GM12878 (cell line): Measurements from ENCODE around the gene FOXA1. TPM values are rescaled to one million over a fixed set of nuclear protein-coding genes. Genes with fewer than 3 reads are reported as not detected.

ENCODE experiments used
- MEF2A ChIP-seq: IDR thresholded peaks from 2 replicates; pipeline ENCODE4 v1.6.1; 2011; ENCODE audit warnings: low read depth, mild to moderate bottlenecking, low read length, moderate library complexity; ENCODE audit not compliant: insufficient read depth
- NR2F1 ChIP-seq: fragments of 450-650 bp; conservative IDR thresholded peaks from 2 replicates; pipeline ENCODE4 v1.6.1; 2017; ENCODE audit warnings: mild to moderate bottlenecking
- NRF1 ChIP-seq: conservative IDR thresholded peaks from 2 replicates; pipeline ENCODE4 v1.6.1; 2011; ENCODE audit warnings: mild to moderate bottlenecking, low read depth, low read length, improper control_type of control experiment
- ZZZ3 ChIP-seq: IDR thresholded peaks from 2 replicates; pipeline ENCODE4 v1.6.1; 2011; ENCODE audit warnings: low read depth; ENCODE audit not compliant: control insufficient read depth, insufficient read length
- polyA plus RNA-seq, 11 experiments: library from polyadenylated mRNA; depleted of rRNA in 4 of 11; unstranded in 6 of 11; stranded (reverse) in 5 of 11; fragments of >200 nt; fragmentation: Nextera tagmentation in 4 of 11; fragmentation: Illumina TruSeq in 1 of 11; extraction: Ambion mirVana in 4 of 11; extraction: Trizol in 1 of 11; gene quantifications; 1 replicate in 1 of 11; 2 replicates in 10 of 11; pipeline versions ENCODE4 v1.2.1 to v1.2.3, GENCODE V29; 2011 to 2016; ENCODE audit warnings: inconsistent platforms in 2 of 11, missing spikeins in 2 of 11, low read depth in 1 of 11
- total RNA-seq, 4 experiments: library from RNA; depleted of rRNA in 3 of 4; stranded (reverse); fragments of >200 nt in 3 of 4; fragmentation: Illumina TruSeq in 1 of 4; extraction: Trizol in 1 of 4; gene quantifications; 2 replicates each; pipeline versions ENCODE4 v1.2.1 to v1.2.3, GENCODE V29; 2013 to 2021
- TF ChIP-seq, protein P1 (sequence below): fragments of 450-650 bp; formaldehyde crosslinking; IDR thresholded peaks from 2 replicates; pipeline ENCODE4 v1.4.0; 2020; ENCODE audit warnings: mild to moderate bottlenecking, moderate library complexity
- TF ChIP-seq, protein P2 (sequence below): fragments of 450-650 bp; formaldehyde crosslinking; IDR thresholded peaks from 2 replicates; pipeline ENCODE4 v1.4.0; 2022; ENCODE audit warnings: mild to moderate bottlenecking, moderate library complexity

Gene FOXA1
- total and polyA plus RNA-seq, 10 of the 15 experiments (the other 5 are each of a cell fraction or from before 2014, with no cell fraction given) = 0.03 to 0.18 (median 0.06) TPM; not detected in 7

DNA sequence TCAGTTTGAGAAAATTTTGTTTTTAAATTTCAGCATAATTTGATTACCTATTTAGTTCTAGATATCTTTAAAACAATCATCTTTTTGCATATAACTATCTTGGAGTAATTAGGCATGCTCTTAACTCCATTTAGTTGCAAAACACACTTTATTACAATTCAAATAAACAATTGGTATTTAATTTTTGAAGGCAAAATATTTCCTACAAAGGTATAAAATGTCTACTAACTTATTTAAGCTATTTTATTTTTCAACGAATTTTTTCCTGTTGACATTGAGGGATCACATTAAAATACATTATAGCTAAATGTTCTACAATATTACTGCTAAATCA is 8.3 kb downstream of the FOXA1 start (continued):
- TF ChIP-seq, protein P1, sequence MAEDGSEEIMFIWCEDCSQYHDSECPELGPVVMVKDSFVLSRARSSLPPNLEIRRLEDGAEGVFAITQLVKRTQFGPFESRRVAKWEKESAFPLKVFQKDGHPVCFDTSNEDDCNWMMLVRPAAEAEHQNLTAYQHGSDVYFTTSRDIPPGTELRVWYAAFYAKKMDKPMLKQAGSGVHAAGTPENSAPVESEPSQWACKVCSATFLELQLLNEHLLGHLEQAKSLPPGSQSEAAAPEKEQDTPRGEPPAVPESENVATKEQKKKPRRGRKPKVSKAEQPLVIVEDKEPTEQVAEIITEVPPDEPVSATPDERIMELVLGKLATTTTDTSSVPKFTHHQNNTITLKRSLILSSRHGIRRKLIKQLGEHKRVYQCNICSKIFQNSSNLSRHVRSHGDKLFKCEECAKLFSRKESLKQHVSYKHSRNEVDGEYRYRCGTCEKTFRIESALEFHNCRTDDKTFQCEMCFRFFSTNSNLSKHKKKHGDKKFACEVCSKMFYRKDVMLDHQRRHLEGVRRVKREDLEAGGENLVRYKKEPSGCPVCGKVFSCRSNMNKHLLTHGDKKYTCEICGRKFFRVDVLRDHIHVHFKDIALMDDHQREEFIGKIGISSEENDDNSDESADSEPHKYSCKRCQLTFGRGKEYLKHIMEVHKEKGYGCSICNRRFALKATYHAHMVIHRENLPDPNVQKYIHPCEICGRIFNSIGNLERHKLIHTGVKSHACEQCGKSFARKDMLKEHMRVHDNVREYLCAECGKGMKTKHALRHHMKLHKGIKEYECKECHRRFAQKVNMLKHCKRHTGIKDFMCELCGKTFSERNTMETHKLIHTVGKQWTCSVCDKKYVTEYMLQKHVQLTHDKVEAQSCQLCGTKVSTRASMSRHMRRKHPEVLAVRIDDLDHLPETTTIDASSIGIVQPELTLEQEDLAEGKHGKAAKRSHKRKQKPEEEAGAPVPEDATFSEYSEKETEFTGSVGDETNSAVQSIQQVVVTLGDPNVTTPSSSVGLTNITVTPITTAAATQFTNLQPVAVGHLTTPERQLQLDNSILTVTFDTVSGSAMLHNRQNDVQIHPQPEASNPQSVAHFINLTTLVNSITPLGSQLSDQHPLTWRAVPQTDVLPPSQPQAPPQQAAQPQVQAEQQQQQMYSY (CRISPR knock-in tag) = no peak
- TF ChIP-seq, protein P2, sequence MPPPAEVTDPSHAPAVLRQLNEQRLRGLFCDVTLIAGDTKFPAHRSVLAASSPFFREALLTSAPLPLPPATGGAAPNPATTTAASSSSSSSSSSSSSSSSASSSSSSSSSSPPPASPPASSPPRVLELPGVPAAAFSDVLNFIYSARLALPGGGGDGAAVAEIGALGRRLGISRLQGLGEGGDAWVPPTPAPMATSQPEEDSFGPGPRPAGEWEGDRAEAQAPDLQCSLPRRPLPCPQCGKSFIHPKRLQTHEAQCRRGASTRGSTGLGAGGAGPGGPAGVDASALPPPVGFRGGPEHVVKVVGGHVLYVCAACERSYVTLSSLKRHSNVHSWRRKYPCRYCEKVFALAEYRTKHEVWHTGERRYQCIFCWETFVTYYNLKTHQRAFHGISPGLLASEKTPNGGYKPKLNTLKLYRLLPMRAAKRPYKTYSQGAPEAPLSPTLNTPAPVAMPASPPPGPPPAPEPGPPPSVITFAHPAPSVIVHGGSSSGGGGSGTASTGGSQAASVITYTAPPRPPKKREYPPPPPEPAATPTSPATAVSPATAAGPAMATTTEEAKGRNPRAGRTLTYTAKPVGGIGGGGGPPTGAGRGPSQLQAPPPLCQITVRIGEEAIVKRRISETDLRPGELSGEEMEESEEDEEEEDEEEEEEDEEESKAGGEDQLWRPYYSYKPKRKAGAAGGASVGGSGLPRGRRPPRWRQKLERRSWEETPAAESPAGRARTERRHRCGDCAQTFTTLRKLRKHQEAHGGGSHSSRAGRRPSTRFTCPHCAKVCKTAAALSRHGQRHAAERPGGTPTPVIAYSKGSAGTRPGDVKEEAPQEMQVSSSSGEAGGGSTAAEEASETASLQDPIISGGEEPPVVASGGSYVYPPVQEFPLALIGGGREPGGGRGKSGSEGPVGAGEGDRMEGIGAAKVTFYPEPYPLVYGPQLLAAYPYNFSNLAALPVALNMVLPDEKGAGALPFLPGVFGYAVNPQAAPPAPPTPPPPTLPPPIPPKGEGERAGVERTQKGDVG (CRISPR knock-in tag) = no peak
- TF ChIP-seq NR2F1 = no peak
- TF ChIP-seq NRF1 = no peak
- TF ChIP-seq ZZZ3 = no peak
- TF ChIP-seq MEF2A = no peak
